Stomach smooth muscle (tissue), 2 donors: ENCODE results near the gene TRPC6.
A peak's percentile ranks its signal among the peaks of the same experiment; 100 is the strongest.

Source experiments
- H3K27ac ChIP-seq: one replicate; pipeline ENCODE4 v1.7.0; 2013; ENCODE audit warnings: mild to moderate bottlenecking, low read length, inconsistent platforms
- H3K27me3 ChIP-seq, 2 donors: one replicate each; pipeline ENCODE4 v1.7.0; 2013; ENCODE audit warnings: low read length in 2 of 2; ENCODE audit not compliant: insufficient read depth in 2 of 2, control insufficient read depth in 1 of 2
- H3K36me3 ChIP-seq, 2 donors: one replicate each; pipeline ENCODE4 v1.7.0; 2013; ENCODE audit warnings: low read length in 2 of 2; ENCODE audit not compliant: control insufficient read depth in 2 of 2, insufficient read depth in 2 of 2
- H3K4me1 ChIP-seq: one replicate; pipeline ENCODE4 v1.7.0; 2013; ENCODE audit warnings: low read length; ENCODE audit not compliant: control insufficient read depth, insufficient read depth
- H3K4me3 ChIP-seq, 2 donors: one replicate each; pipeline ENCODE4 v1.7.0; 2013; ENCODE audit warnings: low read length in 2 of 2
- H3K9ac ChIP-seq, 2 donors: one replicate each; pipeline ENCODE4 v1.7.0; 2013; ENCODE audit warnings: low read length in 2 of 2, mild to moderate bottlenecking in 1 of 2
- H3K9me3 ChIP-seq, 2 donors: one replicate each; pipeline ENCODE4 v1.7.0; 2013; ENCODE audit warnings: low read length in 2 of 2; ENCODE audit not compliant: control insufficient read depth in 2 of 2
- donor health status: healthy.
- donor health status: Pancreatic carcinoma.

Gene TRPC6

GRCh38 chr11:101407324-101407723 is 176.5 kb downstream of the TRPC6 start:
- Histone ChIP-seq H3K27me3 (no peaks in the 10 kb centered on the region), H3K36me3 (no peaks in the 10 kb centered on the region), H3K27ac (no peak overlapping the region), H3K4me1 (no peaks in the 10 kb centered on the region), H3K9ac (peak overlapping the region in 1 of 2 donors; percentile 54), H3K9me3 (peaks cover 0 to 3% of the 10 kb centered on the region in 2 donors), H3K4me3 (peak overlapping the region in 1 of 2 donors; percentile 36)
